Measurements from ENCODE around the gene RHBDL1. TPM values are rescaled to one million over a fixed set of nuclear protein-coding genes. Genes with fewer than 3 reads are reported as not detected.

RHBDL1 gene
- total RNA-seq, 1 experiment from 2014 or later: 12.7 TPM

- Histone ChIP-seq H3K4me3 (replicated peaks in 1 of 2; ENCODE audit: low read depth in 1 of 2, low read length in 2 of 2) (no peak overlapping the region), H3K9ac (ENCODE audit: low read length) (no peak overlapping the region), H3K9me3 (ENCODE audit: control insufficient read depth in 1 of 2, insufficient read depth in 1 of 2, low read depth in 1 of 2, low read length in 2 of 2) (no peaks in the 10 kb centered on the region), H3K27ac (ENCODE audit: low read depth, low read length) (no peak overlapping the region), H3K36me3 (ENCODE audit: control insufficient read depth in 1 of 2, insufficient read depth in 2 of 2, low read length in 2 of 2) (no peaks in the 10 kb centered on the region; a peak in 2 of 4 replicates), H3K4me1 (ENCODE audit: control insufficient read depth in 1 of 2, insufficient read depth in 2 of 2, low read length in 2 of 2) (peaks cover 5 to 19% of the 10 kb centered on the region in 2 experiments), H4K20me1 (ENCODE audit: insufficient read depth) (no peaks in the 10 kb centered on the region), H3K9me2 (ENCODE audit: insufficient read depth) (no peaks in the 10 kb centered on the region), H2AFZ (ENCODE audit: low read depth, low read length, poor library complexity, severe bottlenecking) (no peak overlapping the region), H3K79me2 (ENCODE audit: insufficient read depth, low read length) (peaks cover 38% of the 10 kb centered on the region), H3K4me2 (ENCODE audit: low read length) (no peak overlapping the region), H3K27me3 (ENCODE audit: insufficient read depth, low read length) (no peaks in the 10 kb centered on the region)
- DNase-seq (ENCODE audit: low read depth, low spot score): no peak
- ChIA-PET RAD21 (ENCODE audit: low non-redundant PET in 1 of 2, low total read pairs in 2 of 2, uncharacterized antibody in 2 of 2, unreplicated experiment in 2 of 2) (no interaction called here), CTCF (no interaction called here), POLR2A (interaction anchor here (0.6 kb wide), 1 partner anchor 58 kb away, joined by 4 read pairs; no protein-coding TSS in a partner anchor)
- intact Hi-C loops (cut with micrococcal nuclease): no loop called here
- BruUV-seq (replicated peaks): no TSS peak
- ATAC-seq: no peak
- TF ChIP-seq JUND (IDR thresholded peaks at IDR 0.05) (no peak), POLR2AphosphoS5 (IDR thresholded peaks at IDR 0.05; ENCODE audit: low read depth, low read length) (no peak), EZH2 (IDR thresholded peaks at IDR 0.05) (no peak), CTCF (IDR thresholded peaks at IDR 0.05 in 2 of 3, conservative IDR thresholded peaks at IDR 0.05 in 1 of 3; ENCODE audit: borderline replicate concordance in 1 of 3, insufficient read depth in 1 of 3, low read depth in 2 of 3, low read length in 2 of 3) (no peak), CEBPB (IDR thresholded peaks at IDR 0.05; ENCODE audit: low read depth) (no peak), ZNF274 (IDR thresholded peaks at IDR 0.05; ENCODE audit: low read depth, low read length) (no peak), POLR2A (IDR thresholded peaks at IDR 0.05; ENCODE audit: borderline replicate concordance, extremely low read depth, insufficient read depth, insufficient read length) (no peak), RAD21 (IDR thresholded peaks at IDR 0.05; ENCODE audit: low read depth) (no peak), SRF (IDR thresholded peaks at IDR 0.05; ENCODE audit: low read depth) (no peak), YY1 (IDR thresholded peaks at IDR 0.05; ENCODE audit: extremely low read depth, insufficient replicate concordance, low read depth, low read length) (no peak)
- TF ChIP-seq, protein P1, sequence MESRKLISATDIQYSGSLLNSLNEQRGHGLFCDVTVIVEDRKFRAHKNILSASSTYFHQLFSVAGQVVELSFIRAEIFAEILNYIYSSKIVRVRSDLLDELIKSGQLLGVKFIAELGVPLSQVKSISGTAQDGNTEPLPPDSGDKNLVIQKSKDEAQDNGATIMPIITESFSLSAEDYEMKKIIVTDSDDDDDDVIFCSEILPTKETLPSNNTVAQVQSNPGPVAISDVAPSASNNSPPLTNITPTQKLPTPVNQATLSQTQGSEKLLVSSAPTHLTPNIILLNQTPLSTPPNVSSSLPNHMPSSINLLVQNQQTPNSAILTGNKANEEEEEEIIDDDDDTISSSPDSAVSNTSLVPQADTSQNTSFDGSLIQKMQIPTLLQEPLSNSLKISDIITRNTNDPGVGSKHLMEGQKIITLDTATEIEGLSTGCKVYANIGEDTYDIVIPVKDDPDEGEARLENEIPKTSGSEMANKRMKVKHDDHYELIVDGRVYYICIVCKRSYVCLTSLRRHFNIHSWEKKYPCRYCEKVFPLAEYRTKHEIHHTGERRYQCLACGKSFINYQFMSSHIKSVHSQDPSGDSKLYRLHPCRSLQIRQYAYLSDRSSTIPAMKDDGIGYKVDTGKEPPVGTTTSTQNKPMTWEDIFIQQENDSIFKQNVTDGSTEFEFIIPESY (IDR thresholded peaks at IDR 0.05; ENCODE audit: extremely low read depth, insufficient replicate concordance, low read length): no peak
Measured at GRCh38 chr16:700684-701584, 25.5 kb downstream of the RHBDL1 start.

Data from HCT116 (cell line).